HCT116 (cell line): ENCODE data around the gene KLK15.

Source experiments
- ATF3 ChIP-seq: IDR thresholded peaks from 2 replicates; pipeline ENCODE4 v1.6.1; 2012
- CTCF ChIP-seq, 3 experiments: fragments of 200-600 bp in 1 of 3; sonication (generic) in 1 of 3; IDR thresholded peaks in 2 of 3; conservative IDR thresholded peaks in 1 of 3; 2 replicates each; pipeline ENCODE4 v1.5.1; 2012 to 2017; ENCODE audit warnings: low read depth in 2 of 3, low read length in 2 of 3, antibody characterized with exemption in 1 of 3, borderline replicate concordance in 1 of 3, control low read depth in 1 of 3, mild to moderate bottlenecking in 1 of 3, mixed read lengths in 1 of 3, mixed run types in 1 of 3, moderate library complexity in 1 of 3; ENCODE audit not compliant: insufficient read depth in 1 of 3
- EZH2 ChIP-seq: fragments of 200-600 bp; sonication (generic); IDR thresholded peaks from 2 replicates; pipeline ENCODE4 v1.6.1; 2017; ENCODE audit warnings: antibody characterized with exemption, mixed run types
- POLR2A ChIP-seq: IDR thresholded peaks from 2 replicates; pipeline ENCODE4 v1.7.0; 2011; ENCODE audit warnings: borderline replicate concordance; ENCODE audit not compliant: insufficient read depth, insufficient read length; ENCODE audit errors: extremely low read depth
- POLR2AphosphoS5 ChIP-seq: IDR thresholded peaks from 2 replicates; pipeline ENCODE4 v1.6.1; 2011; ENCODE audit warnings: mild to moderate bottlenecking, low read depth, low read length, moderate library complexity
- RAD21 ChIP-seq: IDR thresholded peaks from 2 replicates; pipeline ENCODE4 v1.6.1; 2012; ENCODE audit warnings: low read depth, mild to moderate bottlenecking
- SP1 ChIP-seq: IDR thresholded peaks from 2 replicates; pipeline ENCODE4 v1.6.1; 2012; ENCODE audit warnings: low read depth
- SRF ChIP-seq: IDR thresholded peaks from 2 replicates; pipeline ENCODE4 v1.6.1; 2012; ENCODE audit warnings: low read depth
- TCF7L2 ChIP-seq: IDR thresholded peaks from 2 replicates; pipeline ENCODE4 v1.7.0; 2011; ENCODE audit warnings: borderline replicate concordance, inconsistent platforms; ENCODE audit not compliant: insufficient read depth, insufficient read length; ENCODE audit errors: extremely low read depth
- ZBTB33 ChIP-seq: IDR thresholded peaks from 2 replicates; pipeline ENCODE4 v1.6.1; 2011; ENCODE audit warnings: mild to moderate bottlenecking, low read length, moderate library complexity; ENCODE audit not compliant: insufficient replicate concordance; ENCODE audit errors: extremely low read depth

- no peak for TF ChIP-seq POLR2AphosphoS5
- TF ChIP-seq ATF3: no peak
- TF ChIP-seq POLR2A: no peak
- TF ChIP-seq CTCF (IDR thresholded peaks at IDR 0.05 in 2 of 3, conservative IDR thresholded peaks at IDR 0.05 in 1 of 3; ENCODE audit: borderline replicate concordance in 1 of 3, insufficient read depth in 1 of 3, low read depth in 2 of 3, low read length in 2 of 3): no peak
- TF ChIP-seq SRF: no peak
- no peak for TF ChIP-seq EZH2
- no peak for TF ChIP-seq TCF7L2
- TF ChIP-seq SP1: no peak
- no peak for TF ChIP-seq ZBTB33
- no peak for TF ChIP-seq RAD21
These were observed 18.2 kb upstream of the KLK15 start for GRCh38 chr19:50851620-50852019.
